ENCODE results near the gene KLHL26. TPM values are rescaled to one million over a fixed set of nuclear protein-coding genes. Genes with fewer than 3 reads are reported as not detected.

Gene KLHL26
- total and polyA plus RNA-seq, 2 of the 13 experiments (the other 11 are each of a cell fraction or from before 2014, with no cell fraction given) = 1.5 to 1.7 TPM

GRCh38 chr19:18588611-18589379 lies 48.0 kb upstream of the KLHL26 start, which contains the start of gene REX1BD (continued):
- TF ChIP-seq ZNF260 (CRISPR knock-in tag; IDR thresholded peaks at IDR 0.05; ENCODE audit: borderline replicate concordance, low read depth) (0 out of 2 replicates have a peak, but pooled peaks have one; percentile 66), FOXA3 (CRISPR knock-in tag; IDR thresholded peaks at IDR 0.05) (peak; percentile 63; the same call in 1 of the 2 replicates), CCDC6 (CRISPR knock-in tag; IDR thresholded peaks at IDR 0.05) (peak; percentile 66; the same call in 1 of the 2 replicates), ZSCAN31 (CRISPR knock-in tag; IDR thresholded peaks at IDR 0.05; ENCODE audit: low read depth) (peak; percentile 86), ZNF207 (IDR thresholded peaks at IDR 0.05; ENCODE audit: borderline replicate concordance) (no peak), RERE (CRISPR knock-in tag; IDR thresholded peaks at IDR 0.05; ENCODE audit: low read depth) (0 out of 2 replicates have a peak, but pooled peaks have one; percentile 19), ZBTB33 (CRISPR knock-in tag; IDR thresholded peaks at IDR 0.05) (peak; percentile 74), TMF1 (CRISPR knock-in tag; IDR thresholded peaks at IDR 0.05; ENCODE audit: low read depth) (peak; percentile 52), BHLHE40 (IDR thresholded peaks at IDR 0.05; ENCODE audit: low read length) (no peak), ZNF235 (CRISPR knock-in tag; IDR thresholded peaks at IDR 0.05; ENCODE audit: borderline replicate concordance) (peak; percentile 89), ZBTB20 (CRISPR knock-in tag; IDR thresholded peaks at IDR 0.05; ENCODE audit: borderline replicate concordance, low read depth) (no peak), XBP1 (CRISPR knock-in tag; IDR thresholded peaks at IDR 0.05) (no peak), ZNF552 (CRISPR knock-in tag; IDR thresholded peaks at IDR 0.05; ENCODE audit: borderline replicate concordance) (0 out of 2 replicates have a peak, but pooled peaks have one; percentile 15), SP140L (CRISPR knock-in tag; IDR thresholded peaks at IDR 0.05; ENCODE audit: borderline replicate concordance) (peak; percentile 71; the same call in 1 of the 2 replicates), MTA1 (CRISPR knock-in tag; IDR thresholded peaks at IDR 0.05; ENCODE audit: borderline replicate concordance) (peak; percentile 87; the same call in 1 of the 2 replicates), GATAD1 (CRISPR knock-in tag; IDR thresholded peaks at IDR 0.05) (peak; percentile 85), EEA1 (CRISPR knock-in tag; IDR thresholded peaks at IDR 0.05; ENCODE audit: borderline replicate concordance) (no peak)
- TF ChIP-seq, protein P1, sequence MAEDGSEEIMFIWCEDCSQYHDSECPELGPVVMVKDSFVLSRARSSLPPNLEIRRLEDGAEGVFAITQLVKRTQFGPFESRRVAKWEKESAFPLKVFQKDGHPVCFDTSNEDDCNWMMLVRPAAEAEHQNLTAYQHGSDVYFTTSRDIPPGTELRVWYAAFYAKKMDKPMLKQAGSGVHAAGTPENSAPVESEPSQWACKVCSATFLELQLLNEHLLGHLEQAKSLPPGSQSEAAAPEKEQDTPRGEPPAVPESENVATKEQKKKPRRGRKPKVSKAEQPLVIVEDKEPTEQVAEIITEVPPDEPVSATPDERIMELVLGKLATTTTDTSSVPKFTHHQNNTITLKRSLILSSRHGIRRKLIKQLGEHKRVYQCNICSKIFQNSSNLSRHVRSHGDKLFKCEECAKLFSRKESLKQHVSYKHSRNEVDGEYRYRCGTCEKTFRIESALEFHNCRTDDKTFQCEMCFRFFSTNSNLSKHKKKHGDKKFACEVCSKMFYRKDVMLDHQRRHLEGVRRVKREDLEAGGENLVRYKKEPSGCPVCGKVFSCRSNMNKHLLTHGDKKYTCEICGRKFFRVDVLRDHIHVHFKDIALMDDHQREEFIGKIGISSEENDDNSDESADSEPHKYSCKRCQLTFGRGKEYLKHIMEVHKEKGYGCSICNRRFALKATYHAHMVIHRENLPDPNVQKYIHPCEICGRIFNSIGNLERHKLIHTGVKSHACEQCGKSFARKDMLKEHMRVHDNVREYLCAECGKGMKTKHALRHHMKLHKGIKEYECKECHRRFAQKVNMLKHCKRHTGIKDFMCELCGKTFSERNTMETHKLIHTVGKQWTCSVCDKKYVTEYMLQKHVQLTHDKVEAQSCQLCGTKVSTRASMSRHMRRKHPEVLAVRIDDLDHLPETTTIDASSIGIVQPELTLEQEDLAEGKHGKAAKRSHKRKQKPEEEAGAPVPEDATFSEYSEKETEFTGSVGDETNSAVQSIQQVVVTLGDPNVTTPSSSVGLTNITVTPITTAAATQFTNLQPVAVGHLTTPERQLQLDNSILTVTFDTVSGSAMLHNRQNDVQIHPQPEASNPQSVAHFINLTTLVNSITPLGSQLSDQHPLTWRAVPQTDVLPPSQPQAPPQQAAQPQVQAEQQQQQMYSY (CRISPR knock-in tag; IDR thresholded peaks at IDR 0.05) = peak; percentile 2; the same call in 1 of the 2 replicates
